CD14-positive monocyte (primary cell): ENCODE results near the gene CDH8. TPM values are rescaled to one million over a fixed set of nuclear protein-coding genes. Genes with fewer than 3 reads are reported as not detected.

Source experiments
- DNase-seq, 3 donors: peaks; one replicate each; pipeline ENCODE4 v3.0.0-alpha.2; 2011 to 2022
- H2AFZ ChIP-seq: 2 replicates; pipeline ENCODE4 v1.6.0; 2012; ENCODE audit warnings: mild to moderate bottlenecking, low read depth, low read length, inconsistent platforms; ENCODE audit not compliant: insufficient read depth, poor library complexity, severe bottlenecking
- H3K27ac ChIP-seq, 2 donors: 1 replicate in 1 of 2; 2 replicates in 1 of 2; pipeline ENCODE4 v1.5.1; 2012 to 2013; ENCODE audit warnings: low read length in 2 of 2, control low read depth in 1 of 2, inconsistent platforms in 1 of 2, low read depth in 1 of 2, mild to moderate bottlenecking in 1 of 2
- H3K27me3 ChIP-seq, 2 donors: one replicate each; pipeline versions ENCODE4 v1.6.0 to v1.6.1; 2011 to 2013; ENCODE audit warnings: low read length in 2 of 2; ENCODE audit not compliant: control insufficient read depth in 2 of 2, insufficient read depth in 2 of 2
- H3K36me3 ChIP-seq, 2 donors: replicated peaks in 1 of 2; 1 replicate in 1 of 2; 2 replicates in 1 of 2; pipeline versions ENCODE4 v1.5.1 to v1.6.1; 2012 to 2013; ENCODE audit warnings: low read length in 2 of 2, control low read depth in 1 of 2, inconsistent platforms in 1 of 2, mild to moderate bottlenecking in 1 of 2; ENCODE audit not compliant: insufficient read depth in 2 of 2, control insufficient read depth in 1 of 2
- H3K4me1 ChIP-seq, 2 donors: 1 replicate in 1 of 2; 2 replicates in 1 of 2; pipeline versions ENCODE4 v1.5.1 to v1.6.1; 2012 to 2013; ENCODE audit warnings: low read length in 2 of 2, control low read depth in 1 of 2, inconsistent platforms in 1 of 2, mild to moderate bottlenecking in 1 of 2, moderate library complexity in 1 of 2; ENCODE audit not compliant: insufficient read depth in 2 of 2, control insufficient read depth in 1 of 2
- H3K4me2 ChIP-seq: replicated peaks from 2 replicates; pipeline ENCODE3; 2012; ENCODE audit warnings: low read length, moderate library complexity, mild to moderate bottlenecking; ENCODE audit not compliant: poor library complexity, severe bottlenecking; ENCODE audit errors: extremely low read depth
- H3K4me3 ChIP-seq, 3 experiments: fragments of 200-600 bp in 1 of 3; sonication (generic) in 1 of 3; replicated peaks in 1 of 3; 1 replicate in 2 of 3; 2 replicates in 1 of 3; pipeline ENCODE4 v1.5.1; 2011 to 2013; ENCODE audit warnings: low read length in 3 of 3, mild to moderate bottlenecking in 3 of 3, control low read depth in 2 of 3, low read depth in 2 of 3, inconsistent platforms in 1 of 3, moderate library complexity in 1 of 3
- H3K79me2 ChIP-seq: 2 replicates; pipeline ENCODE4 v1.6.0; 2012; ENCODE audit warnings: mild to moderate bottlenecking, control low read depth, inconsistent platforms, low read length, moderate library complexity; ENCODE audit not compliant: insufficient read depth
- H3K9ac ChIP-seq: 2 replicates; pipeline ENCODE4 v1.6.0; 2017; ENCODE audit warnings: low read length, mild to moderate bottlenecking; ENCODE audit not compliant: insufficient read depth, poor library complexity, severe bottlenecking
- H3K9me3 ChIP-seq, 2 donors: replicated peaks in 1 of 2; 1 replicate in 1 of 2; 2 replicates in 1 of 2; pipeline versions ENCODE4 v1.5.1 to v1.6.1; 2012 to 2013; ENCODE audit warnings: low read length in 2 of 2, control low read depth in 1 of 2; ENCODE audit not compliant: control insufficient read depth in 1 of 2, insufficient read depth in 1 of 2
- H4K20me1 ChIP-seq: 2 replicates; pipeline ENCODE4 v1.6.0; 2012; ENCODE audit warnings: mild to moderate bottlenecking, low read length, control low read depth, moderate library complexity; ENCODE audit not compliant: insufficient read depth
- H3K27ac Mint-ChIP-seq, 7 donors: one replicate each; pipeline ENCODE4 v1.8.0; 2020; ENCODE audit warnings: mild to moderate bottlenecking in 7 of 7, mixed read lengths in 7 of 7, moderate library complexity in 6 of 7, inconsistent platforms in 2 of 7
- H3K27me3 Mint-ChIP-seq, 3 donors: one replicate each; pipeline ENCODE4 v1.8.0; 2021 to 2022; ENCODE audit warnings: low read depth in 3 of 3, mild to moderate bottlenecking in 3 of 3, mixed read lengths in 3 of 3, moderate library complexity in 3 of 3, inconsistent platforms in 1 of 3
- H3K36me3 Mint-ChIP-seq, 2 donors: one replicate each; pipeline ENCODE4 v1.8.0; 2020; ENCODE audit warnings: mixed read lengths in 2 of 2, inconsistent platforms in 1 of 2, mild to moderate bottlenecking in 1 of 2
- H3K4me1 Mint-ChIP-seq: one replicate; pipeline ENCODE4 v1.8.0; 2020; ENCODE audit warnings: mild to moderate bottlenecking, mixed read lengths
- H3K4me3 Mint-ChIP-seq, 2 donors: one replicate each; pipeline ENCODE4 v1.8.0; 2020; ENCODE audit warnings: mild to moderate bottlenecking in 2 of 2, mixed read lengths in 2 of 2, moderate library complexity in 1 of 2
- H3K9me3 Mint-ChIP-seq, 7 donors: one replicate each; pipeline ENCODE4 v1.8.0; 2020 to 2022; ENCODE audit warnings: mixed read lengths in 7 of 7, mild to moderate bottlenecking in 6 of 7, moderate library complexity in 6 of 7, inconsistent platforms in 2 of 7
- CTCF ChIP-seq: fragments of 200-600 bp; IDR thresholded peaks from one replicate; pipeline ENCODE4 v1.8.0; 2022; ENCODE audit warnings: antibody characterized with exemption, mild to moderate bottlenecking
- WGBS: methylation state at CpG from one replicate; pipeline ENCODE4 v1.1.5; 2013; ENCODE audit warnings: missing lambda C conversion rate; ENCODE audit not compliant: insufficient coverage; 5-methylcytosine and 5-hydroxymethylcytosine counted together
- intact Hi-C, 2 donors: fragments of 100-400 bp; cut with micrococcal nuclease; formaldehyde crosslinking; loops; one replicate each; pipeline versions ENCODE4 v1.15.0 to v1.15.1; 2023
- polyA plus RNA-seq, 3 donors: library from polyadenylated mRNA; depleted of rRNA in 1 of 3; unstranded in 2 of 3; stranded (reverse) in 1 of 3; fragments of 300-500 nt in 2 of 3; fragments of >200 nt in 1 of 3; fragmentation: Illumina TruSeq in 2 of 3; gene quantifications; 1 replicate in 2 of 3; 2 replicates in 1 of 3; pipeline ENCODE4 v1.2.3, GENCODE V29; 2012 to 2021

CDH8 gene
- polyA plus RNA-seq, 3 donors: not detected

GRCh38 chr16:61937646-61938045 lies 98.6 kb downstream of the CDH8 start:
- Histone ChIP-seq H3K27me3 (no peaks in the 10 kb centered on the region), H3K4me1 (no peaks in the 10 kb centered on the region), H3K4me3 (no peak overlapping the region), H4K20me1 (no peaks in the 10 kb centered on the region), H2AFZ (no peak overlapping the region), H3K4me2 (no peak overlapping the region), H3K9me3 (no peaks in the 10 kb centered on the region), H3K27ac (no peak overlapping the region), H3K36me3 (no peaks in the 10 kb centered on the region), H3K79me2 (no peaks in the 10 kb centered on the region), H3K9ac (no peak overlapping the region)
- no peak for DNase-seq
- peaks cover 2 to 3% (median 2%) of the 10 kb centered on the region in 3 donors for H3K27me3 Mint-ChIP-seq
- no peak for TF ChIP-seq CTCF
- peaks cover 0 to 2% (median 0%) of the 10 kb centered on the region in 7 donors for H3K9me3 Mint-ChIP-seq
- no peak overlapping the region for H3K4me3 Mint-ChIP-seq
- no peaks in the 10 kb centered on the region for H3K36me3 Mint-ChIP-seq
- no peak overlapping the region for H3K27ac Mint-ChIP-seq
- no peaks in the 10 kb centered on the region for H3K4me1 Mint-ChIP-seq
- intact Hi-C loops: no loop called here

GRCh38 chr16:61936522-61936921 lies 99.7 kb downstream of the CDH8 start:
- Histone ChIP-seq H3K36me3 (no peaks in the 10 kb centered on the region), H4K20me1 (no peaks in the 10 kb centered on the region), H2AFZ (no peak overlapping the region), H3K27ac (no peak overlapping the region), H3K27me3 (no peaks in the 10 kb centered on the region), H3K9ac (no peak overlapping the region), H3K4me1 (no peaks in the 10 kb centered on the region), H3K4me3 (no peak overlapping the region), H3K4me2 (no peak overlapping the region), H3K79me2 (no peaks in the 10 kb centered on the region), H3K9me3 (no peaks in the 10 kb centered on the region)
- H3K27ac Mint-ChIP-seq: no peak overlapping the region
- H3K4me3 Mint-ChIP-seq: no peak overlapping the region
- intact Hi-C loops: no loop called here
- no peak for DNase-seq
- H3K9me3 Mint-ChIP-seq: no peaks in the 10 kb centered on the region
- TF ChIP-seq CTCF: no peak
- no CpG with 5 or more reads among the region's 2 CpGs for WGBS
- peaks cover 2 to 3% (median 2%) of the 10 kb centered on the region in 3 donors for H3K27me3 Mint-ChIP-seq
- no peaks in the 10 kb centered on the region for H3K36me3 Mint-ChIP-seq
- H3K4me1 Mint-ChIP-seq: no peaks in the 10 kb centered on the region
